GM12878 (cell line): ENCODE results near the gene ASAP2. TPM values are rescaled to one million over a fixed set of nuclear protein-coding genes. Genes with fewer than 3 reads are reported as not detected.

Experiments
- ATAC-seq: fragments of 200-7000 bp; cut with Tn5 transposase; 3 replicates; pipeline ENCODE4 v1.9.1; 2020; ENCODE audit warnings: mild to moderate bottlenecking, moderate library complexity
- BruUV-seq: library from RNA; stranded (reverse); fragments of 400-500 nt; replicated peaks from 2 replicates; lab custom pipeline; 2021; lab: Mats Ljungman, UMichigan
- CTCF ChIA-PET: fragments of 300-600 bp; sonication (Branson Sonifier 250); formaldehyde crosslinking; extraction: SDS; loops from one replicate; lab custom pipeline; 2021; ENCODE audit warnings: inconsistent platforms; lab: Yijun Ruan, JAX
- POLR2A ChIA-PET: fragments of 350-600 bp; formaldehyde crosslinking; extraction: SDS; loops from one replicate; lab custom pipeline; 2021; ENCODE audit warnings: inconsistent platforms; lab: Charles Lee
- RAD21 ChIA-PET: fragments of 300-600 bp; sonication (Branson Sonifier 250); formaldehyde crosslinking; loops from one replicate; lab custom pipeline; 2023; ENCODE audit warnings: antibody characterized with exemption; ENCODE audit not compliant: unreplicated experiment; lab: Charles Lee
- SMC1A ChIA-PET: fragments of 300-600 bp; sonication (Branson Sonifier 250); formaldehyde crosslinking; loops from one replicate; lab custom pipeline; 2023; ENCODE audit not compliant: unreplicated experiment, uncharacterized antibody; lab: Charles Lee
- DNase-seq: peaks from one replicate; pipeline ENCODE4 v3.0.0-alpha.2; 2011; ENCODE audit warnings: low read depth, low spot score
- FAIRE-seq: peaks from 3 replicates; lab custom pipeline; 2011; peaks lifted over from hg19 to GRCh38; lab: Jason Lieb, UNC
- H2AFZ ChIP-seq: 2 replicates; pipeline ENCODE4 v1.6.0; 2011; ENCODE audit warnings: low read depth, low read length, control low read depth; ENCODE audit not compliant: control insufficient read depth
- H3K27ac ChIP-seq: 2 replicates; pipeline ENCODE4 v1.5.1; 2011; ENCODE audit warnings: control low read depth; ENCODE audit not compliant: control insufficient read depth, insufficient read depth
- H3K27me3 ChIP-seq, 2 experiments: replicated peaks in 1 of 2; 2 replicates each; pipeline versions ENCODE4 v1.6.0 to v1.6.1; 2011; ENCODE audit warnings: low read length in 1 of 2; ENCODE audit not compliant: control insufficient read depth in 2 of 2, insufficient read depth in 2 of 2
- H3K36me3 ChIP-seq, 2 experiments: 2 replicates each; pipeline ENCODE4 v1.5.1; 2011; ENCODE audit warnings: low read length in 1 of 2; ENCODE audit not compliant: control insufficient read depth in 2 of 2, insufficient read depth in 2 of 2
- H3K4me1 ChIP-seq: 2 replicates; pipeline ENCODE4 v1.6.1; 2011; ENCODE audit warnings: mild to moderate bottlenecking, low read length, moderate library complexity, mixed read lengths; ENCODE audit not compliant: control insufficient read depth, insufficient read depth
- H3K4me2 ChIP-seq: 2 replicates; pipeline ENCODE4 v1.6.0; 2011; ENCODE audit warnings: control low read depth; ENCODE audit not compliant: control insufficient read depth, insufficient read depth
- H3K4me3 ChIP-seq: fragments of 200-600 bp; sonication (generic); 2 replicates; pipeline ENCODE4 v1.5.1; 2016
- H3K79me2 ChIP-seq: 2 replicates; pipeline ENCODE4 v1.6.0; 2011; ENCODE audit warnings: low read length; ENCODE audit not compliant: control insufficient read depth, insufficient read depth
- H3K9ac ChIP-seq: 2 replicates; pipeline ENCODE4 v1.8.0; 2011; ENCODE audit warnings: low read length, control low read depth, mixed read lengths; ENCODE audit not compliant: control insufficient read depth, insufficient read depth
- H3K9me3 ChIP-seq: replicated peaks from 3 replicates; pipeline ENCODE4 v1.5.1; 2011; ENCODE audit warnings: mild to moderate bottlenecking, low read length; ENCODE audit not compliant: control insufficient read depth, insufficient read depth
- H4K20me1 ChIP-seq: 2 replicates; pipeline ENCODE4 v1.6.0; 2011; ENCODE audit not compliant: control insufficient read depth, insufficient read depth
- CTCF ChIP-seq, 3 experiments: IDR thresholded peaks in 2 of 3; conservative IDR thresholded peaks in 1 of 3; 2 replicates each; pipeline ENCODE4 v1.5.1; 2011; ENCODE audit warnings: low read depth in 3 of 3, low read length in 3 of 3, mild to moderate bottlenecking in 3 of 3, control low read depth in 2 of 3, moderate library complexity in 2 of 3, inconsistent platforms in 1 of 3, mixed read lengths in 1 of 3; ENCODE audit not compliant: control insufficient read depth in 2 of 3, insufficient read depth in 1 of 3; ENCODE audit errors: extremely low read depth in 1 of 3
- E2F8 ChIP-seq: fragments of 450-650 bp; IDR thresholded peaks from 2 replicates; pipeline ENCODE4 v1.6.1; 2018; ENCODE audit warnings: mild to moderate bottlenecking, low read depth, moderate library complexity; ENCODE audit not compliant: partially characterized antibody
- FOXM1 ChIP-seq: IDR thresholded peaks from 2 replicates; pipeline ENCODE4 v1.6.1; 2012; ENCODE audit warnings: low read depth, mild to moderate bottlenecking, inconsistent platforms, low read length, moderate library complexity
- KLF5 ChIP-seq: fragments of 450-650 bp; IDR thresholded peaks from 2 replicates; pipeline ENCODE4 v1.6.1; 2014; ENCODE audit warnings: mild to moderate bottlenecking; ENCODE audit not compliant: partially characterized antibody
- LARP7 ChIP-seq: fragments of 450-650 bp; IDR thresholded peaks from 2 replicates; pipeline ENCODE4 v1.6.1; 2017; ENCODE audit warnings: mild to moderate bottlenecking
- MXI1 ChIP-seq: fragments of 150-350 bp; IDR thresholded peaks from 2 replicates; pipeline ENCODE4 v1.6.1; 2011; ENCODE audit warnings: low read depth, mild to moderate bottlenecking, inconsistent platforms, low read length, improper control_type of control experiment
- PML ChIP-seq: IDR thresholded peaks from 2 replicates; pipeline ENCODE4 v1.6.1; 2012; ENCODE audit warnings: low read length, inconsistent platforms
- REST ChIP-seq: IDR thresholded peaks from 2 replicates; pipeline ENCODE4 v1.6.1; 2012; ENCODE audit warnings: mild to moderate bottlenecking, low read depth, low read length
- SKIL ChIP-seq: fragments of 450-650 bp; IDR thresholded peaks from 2 replicates; pipeline ENCODE4 v1.6.1; 2017; ENCODE audit warnings: mild to moderate bottlenecking, low read depth, inconsistent platforms; ENCODE audit not compliant: poor library complexity, severe bottlenecking
- SP1 ChIP-seq: IDR thresholded peaks from one replicate; pipeline ENCODE4 v1.6.1; 2011; ENCODE audit warnings: low read depth, low read length
- SPI1 ChIP-seq: IDR thresholded peaks from 2 replicates; pipeline ENCODE4 v1.6.1; 2011; ENCODE audit warnings: low read depth, mild to moderate bottlenecking, low read length, moderate library complexity, borderline replicate concordance; ENCODE audit not compliant: insufficient read depth
- WGBS: methylation state at CpG from one replicate; pipeline ENCODE4 v1.1.6; 2016; ENCODE audit warnings: low lambda C conversion rate; ENCODE audit not compliant: insufficient replicate concordance, insufficient coverage; ENCODE audit errors: missing lambda C conversion rate; 5-methylcytosine and 5-hydroxymethylcytosine counted together
- in situ Hi-C: fragments of 300-500 bp; cut with MboI; formaldehyde crosslinking; loops from 9 replicates; pipeline ENCODE4 v1.14.3; 2018; ENCODE audit warnings: mixed read lengths
- intact Hi-C: fragments of 100-400 bp; cut with micrococcal nuclease; formaldehyde crosslinking; loops from one replicate; pipeline ENCODE4 v1.14.2; 2022; ENCODE audit not compliant: unreplicated experiment
- polyA plus RNA-seq, 11 experiments: library from polyadenylated mRNA; depleted of rRNA in 4 of 11; unstranded in 6 of 11; stranded (reverse) in 5 of 11; fragments of >200 nt; fragmentation: Nextera tagmentation in 4 of 11; fragmentation: Illumina TruSeq in 1 of 11; extraction: Ambion mirVana in 4 of 11; extraction: Trizol in 1 of 11; gene quantifications; 1 replicate in 1 of 11; 2 replicates in 10 of 11; pipeline versions ENCODE4 v1.2.1 to v1.2.3, GENCODE V29; 2011 to 2016; ENCODE audit warnings: inconsistent platforms in 2 of 11, missing spikeins in 2 of 11, low read depth in 1 of 11
- total RNA-seq, 4 experiments: library from RNA; depleted of rRNA in 3 of 4; stranded (reverse); fragments of >200 nt in 3 of 4; fragmentation: Illumina TruSeq in 1 of 4; extraction: Trizol in 1 of 4; gene quantifications; 2 replicates each; pipeline versions ENCODE4 v1.2.1 to v1.2.3, GENCODE V29; 2013 to 2021
- TF ChIP-seq, protein P1 (sequence below): IDR thresholded peaks from 2 replicates; pipeline ENCODE4 v1.6.1; 2012; ENCODE audit warnings: low read length, inconsistent platforms

Gene ASAP2
- total and polyA plus RNA-seq, 10 of the 15 experiments (the other 5 are each of a cell fraction or from before 2014, with no cell fraction given): 0.05 to 0.27 (median 0.07) TPM; not detected in 4

GRCh38 chr2:9360701-9361100 lies 154.1 kb downstream of the ASAP2 start:
- DNase-seq (no peak), ATAC-seq (no peak), FAIRE-seq (no peak)
- no peak overlapping the region for H3K4me3 ChIP-seq
- ChIA-PET SMC1A (no interaction called here), CTCF (no interaction called here), POLR2A (no interaction called here), RAD21 (no interaction called here)
- H3K9ac ChIP-seq: no peak overlapping the region
- intact Hi-C loops (no loop called here), in situ Hi-C loops (no loop called here)
- no peaks in the 10 kb centered on the region for H3K9me3 ChIP-seq
- H3K4me2 ChIP-seq: no peak overlapping the region
- no peak overlapping the region for H2AFZ ChIP-seq
- H3K36me3 ChIP-seq: no peaks in the 10 kb centered on the region
- peaks cover 3 to 17% of the 10 kb centered on the region in 2 experiments; a peak in 3 of 4 replicates for H3K27me3 ChIP-seq
- H3K79me2 ChIP-seq: no peaks in the 10 kb centered on the region
- no peak overlapping the region for H3K27ac ChIP-seq
- TF ChIP-seq SKIL (no peak), FOXM1 (no peak), LARP7 (no peak), SPI1 (no peak), E2F8 (no peak), MXI1 (no peak), PML (no peak), KLF5 (no peak), SP1 (no peak), CTCF (IDR thresholded peaks at IDR 0.05 in 2 of 3, conservative IDR thresholded peaks at IDR 0.05 in 1 of 3; ENCODE audit: control insufficient read depth in 2 of 3, extremely low read depth in 1 of 3, insufficient read depth in 1 of 3, low read depth in 3 of 3, low read length in 3 of 3) (no peak), REST (no peak)
- TF ChIP-seq, protein P1, sequence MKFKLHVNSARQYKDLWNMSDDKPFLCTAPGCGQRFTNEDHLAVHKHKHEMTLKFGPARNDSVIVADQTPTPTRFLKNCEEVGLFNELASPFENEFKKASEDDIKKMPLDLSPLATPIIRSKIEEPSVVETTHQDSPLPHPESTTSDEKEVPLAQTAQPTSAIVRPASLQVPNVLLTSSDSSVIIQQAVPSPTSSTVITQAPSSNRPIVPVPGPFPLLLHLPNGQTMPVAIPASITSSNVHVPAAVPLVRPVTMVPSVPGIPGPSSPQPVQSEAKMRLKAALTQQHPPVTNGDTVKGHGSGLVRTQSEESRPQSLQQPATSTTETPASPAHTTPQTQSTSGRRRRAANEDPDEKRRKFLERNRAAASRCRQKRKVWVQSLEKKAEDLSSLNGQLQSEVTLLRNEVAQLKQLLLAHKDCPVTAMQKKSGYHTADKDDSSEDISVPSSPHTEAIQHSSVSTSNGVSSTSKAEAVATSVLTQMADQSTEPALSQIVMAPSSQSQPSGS: no peak
- BruUV-seq: no TSS peak
- 0% methylated on average over 2 of the region's 2 CpGs for WGBS
- H4K20me1 ChIP-seq: no peaks in the 10 kb centered on the region
- H3K4me1 ChIP-seq: no peaks in the 10 kb centered on the region
